ENCODE measurements around the gene C1QTNF5.

C1QTNF5 gene

DNA sequence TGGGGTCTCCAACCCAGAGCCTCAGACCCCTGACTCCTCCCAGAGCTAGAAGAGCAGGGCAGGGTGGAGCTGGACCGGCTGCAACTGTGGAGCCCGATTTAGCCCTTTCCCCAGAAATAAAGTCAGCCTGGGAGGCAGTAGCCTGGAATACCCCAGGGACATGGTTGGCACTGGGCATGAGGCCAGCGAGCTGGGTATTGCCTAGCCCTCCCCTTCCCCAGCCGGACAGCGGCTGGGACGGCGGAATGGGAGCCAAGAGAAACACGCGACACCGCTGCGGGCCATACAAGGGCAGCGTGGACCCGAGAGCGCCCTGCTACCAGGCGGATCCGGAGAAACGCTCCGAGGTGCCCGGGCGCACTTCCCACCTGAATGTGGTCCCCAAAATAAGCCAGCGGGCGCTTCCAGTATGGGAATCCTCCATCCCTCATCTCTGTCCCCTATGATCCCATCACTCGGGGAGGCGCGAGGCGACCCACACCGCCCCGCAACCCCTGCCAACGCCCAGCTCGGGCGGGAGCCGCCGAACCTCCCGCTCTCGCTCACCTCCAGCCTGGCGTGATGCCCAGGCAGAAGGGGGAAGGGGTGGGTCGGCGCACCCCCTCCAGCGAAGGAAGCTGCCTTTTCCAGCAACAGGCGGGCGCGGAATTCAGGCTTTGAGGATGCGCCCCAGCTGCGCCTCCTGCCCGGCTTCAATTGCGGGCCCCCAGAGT, 24.5 kb downstream of the C1QTNF5 start:
- DNase-seq, result no peak

DNA sequence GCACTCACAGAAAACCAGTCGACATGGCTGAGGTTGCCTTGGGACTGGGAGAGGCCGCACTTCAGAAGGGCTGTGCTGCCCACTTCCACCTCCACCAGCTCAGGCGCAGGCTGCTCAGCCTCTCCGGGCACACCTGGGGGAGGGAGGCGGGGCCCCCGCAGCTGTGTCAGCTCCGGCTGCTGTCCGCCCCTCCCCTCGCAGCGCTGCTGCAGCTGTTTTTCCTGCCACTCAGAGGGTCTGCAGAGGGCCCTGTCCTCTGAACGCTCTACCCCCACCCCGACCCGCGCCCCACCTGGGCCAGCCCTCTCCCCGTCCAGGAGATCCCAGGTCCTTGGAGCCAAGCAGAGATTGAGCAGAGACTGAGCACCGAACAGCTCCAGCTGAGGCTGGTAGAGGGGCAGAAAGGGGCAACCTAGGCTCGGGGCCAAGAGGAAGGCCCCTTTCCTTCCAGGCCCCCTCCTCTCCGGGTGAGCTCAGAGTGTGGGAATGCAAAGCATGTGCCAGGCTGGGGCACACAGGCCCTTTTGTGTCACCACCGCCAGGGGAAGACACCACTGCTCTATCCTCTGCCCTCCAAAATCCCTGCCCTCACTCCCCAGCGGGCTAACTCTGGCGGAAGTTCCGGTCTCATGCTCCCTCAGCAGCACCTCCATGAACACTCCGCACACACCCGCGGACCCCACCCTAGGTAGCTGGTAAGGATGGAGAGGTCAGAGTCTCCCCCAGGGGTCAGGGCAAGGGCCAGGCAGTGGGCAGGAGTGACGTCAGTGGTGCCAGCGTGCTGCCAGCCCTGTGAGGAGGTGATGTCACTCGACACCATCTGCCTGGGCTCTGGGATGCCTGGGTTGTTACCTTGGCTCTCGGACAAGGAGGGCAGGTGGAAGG, 25.3 kb downstream of the C1QTNF5 start:
- peak in 2 of 4 experiments; percentile 21 to 58 for DNase-seq

- DNase-seq, result no peak
Measured at GRCh38 chr11:119314726-119315125, 26.0 kb downstream of the C1QTNF5 start.

GRCh38 chr11:119310682-119311052, 30.0 kb downstream of the C1QTNF5 start:
- no peak for DNase-seq

- no peak for DNase-seq
Measured at GRCh38 chr11:119309953-119310681, 30.6 kb downstream of the C1QTNF5 start.

DNA sequence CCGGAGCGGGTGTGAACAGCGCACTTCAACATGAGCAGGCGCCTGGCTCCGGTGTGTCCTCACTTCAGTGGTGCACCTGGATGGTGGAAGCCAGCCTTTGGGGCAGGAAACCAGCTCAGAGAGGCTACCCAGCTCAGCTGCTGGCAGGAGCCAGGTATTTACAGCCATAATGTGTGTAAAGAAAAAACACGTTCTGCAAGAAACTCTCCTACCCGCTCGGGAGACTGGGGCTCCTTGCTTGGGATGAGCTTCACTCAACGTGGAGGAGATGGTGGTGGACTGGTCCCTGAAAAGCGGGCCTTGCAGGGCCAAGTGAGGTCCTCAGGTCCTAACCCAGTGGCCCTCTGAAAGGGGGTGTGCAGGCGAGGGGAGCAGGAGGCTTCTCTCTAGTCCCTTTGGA, 31.3 kb downstream of the C1QTNF5 start:
- no peak for DNase-seq

- DNase-seq, result no peak
Measured at GRCh38 chr11:119307974-119308373, 32.7 kb downstream of the C1QTNF5 start.

DNA sequence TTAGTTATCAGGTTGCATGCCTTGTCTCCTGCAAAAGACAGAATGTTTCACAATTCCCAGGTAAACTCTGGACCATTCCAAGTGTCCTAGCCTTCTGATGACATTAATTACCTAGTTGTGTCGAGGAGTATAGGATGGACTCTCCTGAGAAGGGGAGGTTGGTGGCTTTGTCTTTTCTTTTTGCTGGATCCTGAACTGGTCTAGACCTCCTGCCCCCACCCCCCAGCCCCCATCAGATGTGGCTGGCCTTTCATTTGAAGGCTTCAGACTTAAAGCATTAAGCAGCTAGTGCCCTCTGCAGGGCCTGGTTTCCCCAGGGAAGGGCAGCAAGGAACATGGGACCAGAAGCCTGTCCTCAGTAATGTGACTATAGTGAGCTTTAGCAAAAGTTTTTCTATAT, 33.5 kb downstream of the C1QTNF5 start:
- DNase-seq, result no peak

- peak in 2 of 4 experiments; percentile 21 to 25 for DNase-seq
Measured at GRCh38 chr11:119306373-119306890, 34.3 kb downstream of the C1QTNF5 start.

GRCh38 chr11:119305556-119306372, 34.9 kb downstream of the C1QTNF5 start:
- DNase-seq, result no peak

DNA sequence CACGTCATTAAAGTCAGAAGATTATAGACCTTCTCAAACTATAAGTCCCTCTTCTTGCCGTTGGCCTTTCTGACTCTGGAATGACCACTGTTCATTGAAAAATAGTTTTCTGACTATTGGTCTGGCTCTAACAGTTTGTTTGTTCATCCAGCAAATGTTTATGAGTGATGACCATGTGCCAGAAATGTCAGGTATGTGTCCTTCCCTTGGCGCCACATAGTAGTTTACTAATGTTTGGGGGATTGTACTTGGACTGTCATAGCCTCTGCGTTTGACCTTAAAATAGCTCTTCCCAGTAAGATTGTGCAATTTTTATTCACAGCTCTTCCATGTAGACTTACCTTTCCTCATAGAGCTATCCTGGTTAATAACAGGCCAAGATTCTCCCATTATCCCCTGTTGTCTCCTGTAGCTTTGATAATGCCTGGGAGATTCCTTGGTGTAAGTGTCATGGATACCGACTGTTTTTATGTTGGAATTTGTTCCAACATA, 37.4 kb downstream of the C1QTNF5 start:
- DNase-seq, result no peak

DNA sequence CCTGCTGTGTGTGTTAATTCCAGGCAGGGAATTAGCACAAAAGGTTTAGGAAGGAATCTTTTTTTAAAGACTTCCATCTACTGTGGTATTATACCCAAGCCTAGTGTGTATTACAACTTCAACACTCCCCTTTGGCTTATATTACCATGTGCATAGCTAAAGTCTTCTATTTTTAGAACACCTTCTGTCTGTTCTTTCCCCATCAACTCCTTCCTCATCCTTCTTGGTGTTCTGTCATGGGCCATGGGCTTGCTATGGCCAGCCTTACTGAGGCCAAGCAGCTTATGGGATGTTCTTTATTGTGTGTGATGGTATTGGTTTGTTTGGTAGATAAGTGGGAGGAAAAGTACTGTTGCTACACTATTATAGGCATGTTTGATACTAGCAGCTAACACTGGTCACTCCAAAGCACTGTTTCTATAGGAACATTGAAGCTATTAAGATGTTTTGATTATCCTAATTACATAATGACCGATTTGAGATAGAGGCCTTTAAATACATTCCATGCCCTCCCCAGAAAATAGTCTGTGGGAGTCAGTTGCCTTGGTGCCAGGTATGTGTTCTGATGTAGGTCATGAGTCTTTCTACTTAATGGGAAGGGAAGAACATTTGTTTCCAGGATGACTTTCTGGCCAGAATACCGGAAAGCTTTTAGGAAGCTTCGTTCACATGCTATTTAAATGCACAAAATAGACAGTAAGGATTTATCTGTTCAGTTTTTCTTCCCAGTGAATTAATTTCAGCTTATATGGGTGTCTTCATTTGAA, 40.3 kb downstream of the C1QTNF5 start:
- no peak for DNase-seq

GRCh38 chr11:119299416-119299815, 41.3 kb downstream of the C1QTNF5 start:
- no peak for DNase-seq

- no peak for DNase-seq
Measured at GRCh38 chr11:119298726-119299125, 42.0 kb downstream of the C1QTNF5 start.

- DNase-seq, result no peak
Measured at GRCh38 chr11:119297938-119298337, 42.7 kb downstream of the C1QTNF5 start.

GRCh38 chr11:119295178-119295577, 45.5 kb downstream of the C1QTNF5 start:
- DNase-seq, result no peak

- DNase-seq, result no peak
Measured at GRCh38 chr11:119293461-119293860, 47.2 kb downstream of the C1QTNF5 start.

DNA sequence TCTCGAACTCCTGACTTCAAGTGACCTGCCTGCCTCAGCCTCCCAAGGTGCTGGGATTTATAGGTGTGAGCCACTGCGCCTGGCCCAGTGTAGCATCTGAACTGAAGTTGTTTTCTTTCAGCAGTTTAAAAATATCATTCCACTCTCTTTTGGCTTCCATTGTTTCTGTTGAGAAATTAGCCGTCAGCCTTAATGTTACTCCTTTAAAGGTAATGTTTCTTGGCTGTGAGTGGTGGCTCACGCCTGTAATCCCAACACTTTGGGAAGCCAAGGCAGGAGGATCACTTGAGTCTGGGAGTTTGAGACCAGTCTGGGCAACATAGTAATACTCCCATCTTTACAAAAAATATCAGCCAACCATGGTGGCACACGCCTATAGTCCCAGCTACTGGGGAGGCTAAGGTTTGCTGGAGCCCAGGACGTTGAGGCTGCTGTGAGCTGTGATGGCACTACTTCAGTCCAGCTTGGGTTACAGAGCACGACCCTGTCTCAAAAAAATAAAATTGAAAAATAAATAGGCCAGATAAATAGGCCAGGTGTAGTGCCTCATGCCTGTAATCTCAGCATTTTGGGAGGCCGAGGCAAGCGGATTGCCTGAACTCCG, 49.7 kb downstream of the C1QTNF5 start:
- no peak for DNase-seq
